ENCODE data around the gene COQ3.

The COQ3 gene

GRCh38 chr6:99330159-99330558 lies 63.8 kb downstream of the COQ3 start:
- no peak for DNase-seq

GRCh38 chr6:99324996-99325395 lies 69.0 kb downstream of the COQ3 start:
- DNase-seq, result no peak

Measured in NCI-H1436 treated with DMSO at 0.1 percent for 48 hours (cell line).